Mesenchymal stem cell (in vitro differentiated cells and primary cell): ENCODE results near the gene INMT.
A peak's percentile ranks its signal among the peaks of the same experiment; 100 is the strongest.

Experiments
- DNase-seq: peaks from one replicate; pipeline ENCODE4 v3.0.0-alpha.2; 2013
- H2AFZ ChIP-seq: one replicate; pipeline ENCODE4 v1.6.1; 2013; ENCODE audit warnings: low read depth, mild to moderate bottlenecking, control low read depth, inconsistent platforms, low read length, moderate library complexity
- H2AK5ac ChIP-seq: 2 replicates; pipeline ENCODE4 v1.6.1; 2013; ENCODE audit warnings: low read length, moderate library complexity, mild to moderate bottlenecking, inconsistent platforms; ENCODE audit not compliant: severe bottlenecking
- H2BK120ac ChIP-seq: one replicate; pipeline ENCODE4 v1.6.1; 2013; ENCODE audit warnings: low read depth, mild to moderate bottlenecking, inconsistent platforms, low read length, moderate library complexity
- H2BK12ac ChIP-seq, 2 experiments: one replicate each; pipeline ENCODE4 v1.6.1; 2013; ENCODE audit warnings: inconsistent platforms in 2 of 2, low read length in 2 of 2, mild to moderate bottlenecking in 2 of 2, moderate library complexity in 2 of 2, control low read depth in 1 of 2
- H2BK15ac ChIP-seq: one replicate; pipeline ENCODE4 v1.6.1; 2013; ENCODE audit warnings: mild to moderate bottlenecking, low read depth, inconsistent platforms; ENCODE audit not compliant: poor library complexity, severe bottlenecking
- H2BK5ac ChIP-seq: 2 replicates; pipeline ENCODE4 v1.6.1; 2013; ENCODE audit warnings: low read depth, mild to moderate bottlenecking, low read length, control low read depth, inconsistent platforms; ENCODE audit not compliant: poor library complexity, severe bottlenecking
- H3K14ac ChIP-seq, 2 experiments: one replicate each; pipeline ENCODE4 v1.6.1; 2013; ENCODE audit warnings: inconsistent platforms in 2 of 2, low read length in 2 of 2, control low read depth in 1 of 2, mild to moderate bottlenecking in 1 of 2, moderate library complexity in 1 of 2
- H3K18ac ChIP-seq, 2 experiments: one replicate each; pipeline ENCODE4 v1.6.1; 2013; ENCODE audit warnings: inconsistent platforms in 2 of 2, low read length in 2 of 2, control low read depth in 1 of 2, low read depth in 1 of 2, mild to moderate bottlenecking in 1 of 2
- H3K23ac ChIP-seq, 2 experiments: one replicate each; pipeline ENCODE4 v1.6.1; 2013; ENCODE audit warnings: inconsistent platforms in 2 of 2, low read length in 2 of 2, mild to moderate bottlenecking in 2 of 2, moderate library complexity in 2 of 2, control low read depth in 1 of 2
- H3K27ac ChIP-seq: 2 replicates; pipeline ENCODE4 v1.5.1; 2013; ENCODE audit warnings: mild to moderate bottlenecking, moderate library complexity, low read length, control low read depth, inconsistent platforms; ENCODE audit not compliant: poor library complexity, severe bottlenecking
- H3K27me3 ChIP-seq, 2 experiments: 2 replicates each; pipeline versions ENCODE4 v1.6.1 to v1.7.0; 2013; ENCODE audit warnings: low read length in 2 of 2, mild to moderate bottlenecking in 2 of 2, moderate library complexity in 2 of 2, control low read depth in 1 of 2, inconsistent platforms in 1 of 2; ENCODE audit not compliant: control insufficient read depth in 1 of 2, insufficient read depth in 1 of 2
- H3K36me3 ChIP-seq, 2 experiments: 2 replicates each; pipeline versions ENCODE4 v1.6.1 to v1.7.0; 2013; ENCODE audit warnings: low read length in 2 of 2, control low read depth in 1 of 2, inconsistent platforms in 1 of 2, low read depth in 1 of 2, mild to moderate bottlenecking in 1 of 2; ENCODE audit not compliant: insufficient read depth in 2 of 2, control insufficient read depth in 1 of 2
- H3K4ac ChIP-seq, 2 experiments: one replicate each; pipeline ENCODE4 v1.6.1; 2013; ENCODE audit warnings: inconsistent platforms in 2 of 2, low read length in 2 of 2, mild to moderate bottlenecking in 2 of 2, moderate library complexity in 2 of 2, control low read depth in 1 of 2, low read depth in 1 of 2
- H3K4me1 ChIP-seq: 2 replicates; pipeline ENCODE4 v1.6.1; 2013; ENCODE audit warnings: low read depth, low read length, control low read depth; ENCODE audit not compliant: control insufficient read depth, insufficient read depth
- H3K4me2 ChIP-seq: 2 replicates; pipeline ENCODE4 v1.6.1; 2013; ENCODE audit warnings: low read length, mild to moderate bottlenecking, inconsistent platforms; ENCODE audit not compliant: poor library complexity, severe bottlenecking
- H3K4me3 ChIP-seq, 2 experiments: 2 replicates each; pipeline versions ENCODE4 v1.5.1 to v1.7.0; 2013; ENCODE audit warnings: low read length in 2 of 2, mild to moderate bottlenecking in 2 of 2, control low read depth in 1 of 2, low read depth in 1 of 2; ENCODE audit not compliant: insufficient read depth in 1 of 2
- H3K79me1 ChIP-seq: replicated peaks from 2 replicates; pipeline ENCODE4 v1.6.1; 2013; ENCODE audit warnings: mild to moderate bottlenecking, control low read depth, low read length, inconsistent platforms; ENCODE audit not compliant: poor library complexity, severe bottlenecking
- H3K9ac ChIP-seq: 2 replicates; pipeline ENCODE4 v1.7.0; 2013; ENCODE audit warnings: mild to moderate bottlenecking, low read length, moderate library complexity
- H3K9me3 ChIP-seq: 2 replicates; pipeline ENCODE4 v1.7.0; 2013; ENCODE audit warnings: mild to moderate bottlenecking, low read length; ENCODE audit not compliant: control insufficient read depth
- H4K8ac ChIP-seq: one replicate; pipeline ENCODE4 v1.6.1; 2013; ENCODE audit warnings: inconsistent platforms, mild to moderate bottlenecking, low read length, moderate library complexity
- H4K91ac ChIP-seq: one replicate; pipeline ENCODE4 v1.6.1; 2013; ENCODE audit warnings: mild to moderate bottlenecking, low read length, inconsistent platforms
- WGBS: methylation state at CpG from one replicate; pipeline ENCODE4 v1.1.7; 2013; ENCODE audit warnings: mixed read lengths; 5-methylcytosine and 5-hydroxymethylcytosine counted together

INMT gene

DNA sequence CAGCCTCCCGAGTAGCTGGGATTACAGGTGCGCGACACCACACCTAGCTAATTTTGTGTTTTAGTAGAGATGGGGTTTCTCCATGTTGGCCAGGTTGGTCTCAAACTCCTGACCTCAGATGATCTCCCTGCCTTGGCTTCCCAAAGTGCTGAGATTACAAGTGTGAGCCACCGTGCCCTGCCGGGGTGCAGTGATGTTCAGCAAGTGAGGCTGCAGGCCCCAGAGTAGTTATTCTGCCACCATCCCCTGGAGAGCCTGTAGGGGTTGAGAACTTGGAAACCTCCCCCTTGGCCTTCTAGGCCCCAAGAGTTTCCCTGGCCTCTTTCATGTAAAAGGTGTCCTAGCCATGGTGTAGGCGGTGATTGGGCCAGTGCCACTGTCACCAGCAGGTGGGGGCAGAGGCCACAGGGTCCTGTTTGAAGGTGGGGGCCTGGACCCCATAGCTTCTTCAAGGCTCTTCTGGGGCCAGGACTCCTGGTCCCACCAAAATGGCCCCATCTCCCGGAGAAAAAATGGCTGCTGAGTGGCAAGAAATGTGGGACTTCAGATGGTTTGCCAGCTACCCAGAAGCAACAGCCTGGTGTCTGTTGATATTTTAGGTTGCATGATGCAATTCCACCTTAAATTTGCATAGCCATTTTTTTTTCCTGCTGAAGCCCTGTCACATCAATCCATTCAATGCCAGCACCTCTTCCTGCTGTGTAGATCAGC is 25.5 kb upstream of the INMT start:
- Histone ChIP-seq H3K36me3 (no peaks in the 10 kb centered on the region), H2AFZ (no peak overlapping the region), H3K4me2 (no peak overlapping the region), H2BK5ac (no peak overlapping the region), H3K14ac (no peak overlapping the region), H3K9me3 (peaks cover 8% of the 10 kb centered on the region), H3K79me1 (no peaks in the 10 kb centered on the region), H2BK15ac (no peak overlapping the region), H3K4me3 (no peak overlapping the region), H3K9ac (no peak overlapping the region), H2AK5ac (no peak overlapping the region), H3K27ac (no peak overlapping the region), H4K91ac (no peak overlapping the region), H3K23ac (no peak overlapping the region), H3K4ac (no peak overlapping the region), H2BK12ac (no peak overlapping the region), H3K18ac (no peak overlapping the region), H3K4me1 (no peaks in the 10 kb centered on the region), H2BK120ac (no peak overlapping the region), H3K27me3 (peaks cover 78 to 81% of the 10 kb centered on the region in 2 experiments), H4K8ac (no peak overlapping the region)
- WGBS: 98% methylated on average over 7 of the region's 7 CpGs
- DNase-seq: no peak

DNA sequence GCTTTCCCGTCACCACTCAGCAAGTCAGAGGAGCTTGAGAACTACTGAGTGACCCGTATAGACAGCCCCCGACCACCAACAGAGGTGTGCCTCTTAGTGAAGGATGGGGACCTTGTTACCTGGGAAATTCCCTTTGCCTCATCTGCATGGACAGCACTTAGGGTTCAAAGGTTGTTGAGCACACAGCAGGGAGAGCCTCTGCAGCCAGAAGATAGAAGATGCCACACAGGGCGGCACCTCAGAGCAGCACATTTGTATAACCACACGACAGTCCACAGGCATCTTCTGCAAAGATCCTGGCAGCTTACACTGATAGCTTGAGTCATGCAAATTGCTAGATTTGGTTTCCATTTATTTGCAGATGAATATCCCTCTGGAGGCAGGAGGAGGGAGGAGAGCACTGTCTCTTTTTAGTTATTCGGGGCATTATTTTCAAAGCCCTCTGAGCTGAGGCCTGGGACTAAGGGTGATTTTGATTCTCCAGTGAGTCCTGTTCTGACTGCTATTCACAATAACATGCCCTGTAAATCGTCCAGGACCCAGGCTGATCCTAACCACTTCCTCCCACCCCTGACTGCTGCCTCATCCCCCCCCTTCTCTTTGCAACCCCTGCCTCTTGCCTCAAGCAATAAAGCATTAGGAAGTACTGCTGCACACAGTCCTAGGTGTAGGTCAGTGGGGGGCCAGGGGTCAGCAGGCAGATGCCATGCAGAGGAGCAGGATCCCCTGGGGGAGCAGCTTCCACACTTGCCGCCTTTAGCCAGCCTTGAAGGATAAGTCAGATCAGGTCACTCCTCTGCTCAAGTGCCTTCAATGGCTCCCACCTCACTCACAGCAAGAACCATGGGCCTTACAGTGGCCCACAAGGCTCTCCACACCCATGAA is 24.6 kb upstream of the INMT start:
- no peak overlapping the region for H2AK5ac ChIP-seq
- H2BK5ac ChIP-seq: no peak overlapping the region
- H3K9ac ChIP-seq: no peak overlapping the region
- no peak for DNase-seq
- no peaks in the 10 kb centered on the region for H3K79me1 ChIP-seq
- peaks cover 77% of the 10 kb centered on the region in 2 experiments for H3K27me3 ChIP-seq
- no peak overlapping the region for H4K8ac ChIP-seq
- no peak overlapping the region for H2BK120ac ChIP-seq
- H3K4ac ChIP-seq: no peak overlapping the region
- no peak overlapping the region for H3K23ac ChIP-seq
- 56% methylated on average over 8 of the region's 8 CpGs for WGBS
- peaks cover 4% of the 10 kb centered on the region for H3K9me3 ChIP-seq
- no peak overlapping the region for H2BK15ac ChIP-seq
- no peak overlapping the region for H4K91ac ChIP-seq
- no peak overlapping the region for H2AFZ ChIP-seq
- no peaks in the 10 kb centered on the region for H3K36me3 ChIP-seq
- H3K4me1 ChIP-seq: peaks cover 2% of the 10 kb centered on the region
- no peak overlapping the region for H3K27ac ChIP-seq
- H3K4me2 ChIP-seq: no peak overlapping the region
- H2BK12ac ChIP-seq: no peak overlapping the region
- H3K14ac ChIP-seq: peak overlapping the region in 1 of 2 experiments; percentile 80
- no peak overlapping the region for H3K4me3 ChIP-seq
- no peak overlapping the region for H3K18ac ChIP-seq

DNA sequence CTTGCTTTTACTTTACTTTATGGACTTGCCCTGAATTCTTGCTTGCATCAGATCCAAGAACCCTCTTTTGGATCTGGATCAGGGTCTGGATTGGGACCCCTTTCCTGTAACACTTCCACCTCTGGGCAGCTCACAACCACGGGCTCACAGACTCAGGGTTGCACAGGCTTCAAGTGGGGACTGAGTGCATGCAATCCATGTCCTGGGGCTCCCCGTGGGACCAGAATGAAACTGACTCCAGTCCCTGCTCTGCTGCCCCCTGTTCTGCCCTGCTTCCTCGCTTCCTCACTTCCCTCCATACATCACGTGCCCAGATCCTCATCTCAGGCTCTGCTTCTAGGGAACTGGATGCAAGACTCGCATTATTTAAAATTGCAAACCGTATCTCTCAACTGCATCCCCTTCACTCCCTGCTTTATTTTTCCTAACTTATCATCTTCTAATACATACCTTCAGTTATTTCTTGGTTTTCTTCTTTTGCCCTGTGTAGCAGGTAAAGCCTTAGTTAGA is 23.3 kb upstream of the INMT start:
- no peak for DNase-seq
- H3K9me3 ChIP-seq: no peaks in the 10 kb centered on the region
- H2BK15ac ChIP-seq: no peak overlapping the region
- H3K18ac ChIP-seq: no peak overlapping the region
- H3K9ac ChIP-seq: no peak overlapping the region
- H4K91ac ChIP-seq: no peak overlapping the region
- no peak overlapping the region for H2BK5ac ChIP-seq
- no peak overlapping the region for H3K27ac ChIP-seq
- no peak overlapping the region for H2BK12ac ChIP-seq
- peaks cover 73 to 75% of the 10 kb centered on the region in 2 experiments for H3K27me3 ChIP-seq
- peaks cover 2% of the 10 kb centered on the region for H3K4me1 ChIP-seq
- no peak overlapping the region for H3K23ac ChIP-seq
- H3K14ac ChIP-seq: no peak overlapping the region
- H2AFZ ChIP-seq: no peak overlapping the region
- no peak overlapping the region for H3K4me2 ChIP-seq
- no peak overlapping the region for H2BK120ac ChIP-seq
- no peak overlapping the region for H3K4ac ChIP-seq
- H2AK5ac ChIP-seq: no peak overlapping the region
- no peak overlapping the region for H4K8ac ChIP-seq
- 67% methylated on average over 6 of the region's 6 CpGs for WGBS
- H3K79me1 ChIP-seq: no peaks in the 10 kb centered on the region
- no peak overlapping the region for H3K4me3 ChIP-seq
- H3K36me3 ChIP-seq: no peaks in the 10 kb centered on the region

DNA sequence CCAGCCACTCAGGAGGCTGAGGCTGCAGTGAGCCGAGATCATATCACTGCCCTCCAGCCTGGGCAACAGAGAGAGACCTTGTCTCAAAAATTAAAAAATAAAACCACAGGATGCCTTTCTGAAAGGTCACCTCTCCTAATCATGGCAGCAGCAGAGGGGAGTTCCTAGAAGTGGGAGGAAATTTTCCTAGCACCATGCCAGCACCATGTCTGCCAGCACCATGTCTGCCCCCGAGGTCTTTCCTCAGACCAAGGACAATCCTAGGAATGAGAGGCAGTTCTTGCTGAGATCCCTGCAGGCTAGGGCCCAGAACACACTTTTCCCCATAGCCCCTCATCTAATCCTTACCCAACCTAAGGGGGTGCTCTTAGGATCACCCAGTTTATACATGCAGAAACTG is 22.3 kb upstream of the INMT start:
- Histone ChIP-seq H3K4me2 (no peak overlapping the region), H4K91ac (no peak overlapping the region), H3K18ac (no peak overlapping the region), H4K8ac (no peak overlapping the region), H3K79me1 (no peaks in the 10 kb centered on the region), H3K4me3 (no peak overlapping the region), H3K27me3 (peaks cover 76 to 79% of the 10 kb centered on the region in 2 experiments), H2BK12ac (no peak overlapping the region), H2BK5ac (no peak overlapping the region), H3K4me1 (peaks cover 2% of the 10 kb centered on the region), H2BK15ac (no peak overlapping the region), H3K27ac (no peak overlapping the region), H2AFZ (no peak overlapping the region), H3K36me3 (no peaks in the 10 kb centered on the region), H3K23ac (no peak overlapping the region), H3K9me3 (no peaks in the 10 kb centered on the region), H3K9ac (no peak overlapping the region), H2AK5ac (no peak overlapping the region), H2BK120ac (no peak overlapping the region), H3K4ac (no peak overlapping the region), H3K14ac (no peak overlapping the region)
- no peak for DNase-seq
- 79% methylated on average over 2 of the region's 2 CpGs for WGBS
